Glutamatergic neuron (in vitro differentiated cells): ENCODE measurements around the gene IMPA2. TPM values are rescaled to one million over a fixed set of nuclear protein-coding genes. Genes with fewer than 3 reads are reported as not detected.

Source experiments
- DNase-seq: peaks from one replicate; pipeline ENCODE4 v3.0.0; 2022
- H3K27ac Mint-ChIP-seq: one replicate; pipeline ENCODE4 v1.8.0; 2020; ENCODE audit warnings: mild to moderate bottlenecking, mixed read lengths, inconsistent platforms; ENCODE audit not compliant: unreplicated experiment
- H3K27me3 Mint-ChIP-seq: one replicate; pipeline ENCODE4 v1.8.0; 2020; ENCODE audit warnings: mild to moderate bottlenecking, moderate library complexity, mixed read lengths, inconsistent platforms; ENCODE audit not compliant: unreplicated experiment
- H3K36me3 Mint-ChIP-seq: one replicate; pipeline ENCODE4 v1.8.0; 2020; ENCODE audit warnings: mild to moderate bottlenecking, mixed read lengths, inconsistent platforms; ENCODE audit not compliant: unreplicated experiment
- H3K4me1 Mint-ChIP-seq: one replicate; pipeline ENCODE4 v1.8.0; 2020; ENCODE audit warnings: mild to moderate bottlenecking, low read depth, mixed read lengths, inconsistent platforms; ENCODE audit not compliant: unreplicated experiment
- H3K4me3 Mint-ChIP-seq: one replicate; pipeline ENCODE4 v1.8.0; 2020; ENCODE audit warnings: mild to moderate bottlenecking, mixed read lengths, inconsistent platforms; ENCODE audit not compliant: unreplicated experiment
- H3K9me3 Mint-ChIP-seq: one replicate; pipeline ENCODE4 v1.8.0; 2020; ENCODE audit warnings: mild to moderate bottlenecking, moderate library complexity, mixed read lengths, inconsistent platforms; ENCODE audit not compliant: unreplicated experiment
- CTCF ChIP-seq: fragments of 200-600 bp; sonication (generic); IDR thresholded peaks from one replicate; pipeline ENCODE4 v1.5.0; 2021; ENCODE audit not compliant: partially characterized antibody, unreplicated experiment
- total RNA-seq: library from RNA; stranded (reverse); fragmentation: NEBNext Ultra II Directional; extraction: Animal tissue kit (Norgen Biotek cat#: 25700); gene quantifications from one replicate; pipeline ENCODE4 v1.2.1, GENCODE V29; 2021; ENCODE audit not compliant: unreplicated experiment

Gene IMPA2
- total RNA-seq, 1 donor from 2014 or later: 103 TPM

- peaks cover 4% of the 10 kb centered on the region for H3K27me3 Mint-ChIP-seq
- TF ChIP-seq CTCF: no peak
- no peak for DNase-seq
- H3K4me3 Mint-ChIP-seq: peak overlapping the region; percentile 83
- H3K27ac Mint-ChIP-seq: peak overlapping the region; percentile 88
- peaks cover 28% of the 10 kb centered on the region for H3K4me1 Mint-ChIP-seq
- no peaks in the 10 kb centered on the region for H3K36me3 Mint-ChIP-seq
- peaks cover 22% of the 10 kb centered on the region for H3K9me3 Mint-ChIP-seq
Observed at GRCh38 chr18:11984091-11984490, 2.8 kb downstream of the IMPA2 start.

- no peak for DNase-seq
- Mint-ChIP-seq H3K4me3 (no peak overlapping the region), H3K27me3 (peaks cover 4% of the 10 kb centered on the region), H3K4me1 (peaks cover 32% of the 10 kb centered on the region), H3K9me3 (peaks cover 18% of the 10 kb centered on the region), H3K36me3 (no peaks in the 10 kb centered on the region), H3K27ac (no peak overlapping the region)
- no peak for TF ChIP-seq CTCF
Observed at GRCh38 chr18:11985586-11985985, 4.3 kb downstream of the IMPA2 start.

GRCh38 chr18:11986061-11986460 lies 4.8 kb downstream of the IMPA2 start:
- Mint-ChIP-seq H3K9me3 (peaks cover 20% of the 10 kb centered on the region), H3K36me3 (no peaks in the 10 kb centered on the region), H3K27me3 (peaks cover 4% of the 10 kb centered on the region), H3K4me3 (no peak overlapping the region), H3K4me1 (peaks cover 37% of the 10 kb centered on the region), H3K27ac (no peak overlapping the region)
- no peak for DNase-seq
- TF ChIP-seq CTCF: no peak

GRCh38 chr18:11987527-11987926 lies 6.2 kb downstream of the IMPA2 start:
- no peak for DNase-seq
- H3K27ac Mint-ChIP-seq: no peak overlapping the region
- TF ChIP-seq CTCF: no peak
- H3K4me3 Mint-ChIP-seq: no peak overlapping the region
- peaks cover 4% of the 10 kb centered on the region for H3K27me3 Mint-ChIP-seq
- no peaks in the 10 kb centered on the region for H3K36me3 Mint-ChIP-seq
- H3K4me1 Mint-ChIP-seq: peaks cover 40% of the 10 kb centered on the region
- peaks cover 19% of the 10 kb centered on the region for H3K9me3 Mint-ChIP-seq

- peaks cover 14% of the 10 kb centered on the region for H3K9me3 Mint-ChIP-seq
- TF ChIP-seq CTCF: no peak
- H3K4me3 Mint-ChIP-seq: no peak overlapping the region
- no peak for DNase-seq
- H3K4me1 Mint-ChIP-seq: peaks cover 34% of the 10 kb centered on the region
- no peaks in the 10 kb centered on the region for H3K36me3 Mint-ChIP-seq
- no peak overlapping the region for H3K27ac Mint-ChIP-seq
- H3K27me3 Mint-ChIP-seq: peaks cover 3% of the 10 kb centered on the region
Observed at GRCh38 chr18:11989174-11989573, 7.9 kb downstream of the IMPA2 start.
